GM19238 (cell line): ENCODE data around the gene SERP2.
"Not testable (repeated sequence)": the region's sequence is repeated elsewhere in the genome, so short reads cannot be mapped to it uniquely, and the experiment has no call there.

Source experiments
- DNase-seq: peaks from one replicate; pipeline ENCODE4 v3.0.0; 2011; ENCODE audit warnings: low spot score; ENCODE audit not compliant: insufficient read length

Gene SERP2

GRCh38 chr13:44373601-44374347 lies at the start of gene SERP2:
SERP2 (plus strand) TSS chr13:44373824; CDS start chr13:44374026, 202 bp downstream.
- no peak for DNase-seq

DNA sequence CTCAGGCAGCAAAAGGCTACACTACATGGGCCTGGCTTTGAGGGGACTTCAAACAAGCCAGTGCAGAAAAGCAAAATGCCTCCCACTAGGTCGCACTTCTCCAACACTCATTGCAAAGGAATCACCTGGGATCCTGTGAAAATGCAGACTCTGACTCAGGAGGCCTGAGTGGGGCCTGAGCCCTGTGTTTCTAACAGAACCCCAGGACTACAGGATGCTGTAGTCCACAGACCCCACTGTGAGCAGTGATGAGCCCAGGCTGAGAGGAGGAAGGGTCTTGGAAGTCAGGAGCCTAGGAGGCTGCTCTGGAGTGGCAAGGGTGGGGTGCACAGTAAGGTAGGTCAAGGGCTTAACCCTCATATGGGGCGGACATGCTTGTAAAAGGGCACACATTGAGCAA lies 46.7 kb upstream of the SERP2 start:
- DNase-seq, result no peak

- not testable (repeated sequence) for DNase-seq
These were observed 44.6 kb upstream of the SERP2 start for GRCh38 chr13:44329041-44329440.

DNA sequence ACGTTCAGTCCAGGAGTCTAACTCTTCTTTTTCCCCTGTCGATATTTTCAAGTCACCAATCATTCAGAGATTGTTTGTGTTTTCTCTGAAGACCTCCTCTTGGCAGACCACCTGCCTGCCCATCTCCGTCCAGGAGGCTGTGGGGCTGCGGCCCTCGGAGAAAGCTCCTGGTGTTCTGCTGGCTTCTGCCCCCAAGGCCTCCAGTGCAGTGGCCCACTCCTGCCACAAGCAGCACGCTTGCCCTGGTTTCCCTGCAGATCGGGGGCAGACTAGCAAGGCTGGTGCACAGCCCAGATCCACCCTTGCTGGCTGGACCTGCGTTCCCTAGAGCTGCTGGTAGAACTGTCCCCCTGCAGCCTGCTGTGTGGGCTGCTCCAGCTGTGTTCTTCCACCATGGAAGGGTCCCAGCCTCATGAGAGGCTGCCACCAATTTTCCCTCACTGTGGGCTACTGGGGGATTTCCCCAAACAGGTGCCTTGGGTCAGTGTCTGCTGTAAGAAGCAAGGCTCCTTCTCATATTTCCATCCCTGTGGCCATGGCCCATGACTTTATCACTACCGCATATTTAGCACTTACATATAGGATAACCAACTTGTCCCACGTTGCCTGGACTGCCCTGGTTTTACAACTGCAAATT lies 43.6 kb upstream of the SERP2 start:
- no peak for DNase-seq

- no peak for DNase-seq
These were observed 42.2 kb upstream of the SERP2 start for GRCh38 chr13:44331446-44331845.

DNA sequence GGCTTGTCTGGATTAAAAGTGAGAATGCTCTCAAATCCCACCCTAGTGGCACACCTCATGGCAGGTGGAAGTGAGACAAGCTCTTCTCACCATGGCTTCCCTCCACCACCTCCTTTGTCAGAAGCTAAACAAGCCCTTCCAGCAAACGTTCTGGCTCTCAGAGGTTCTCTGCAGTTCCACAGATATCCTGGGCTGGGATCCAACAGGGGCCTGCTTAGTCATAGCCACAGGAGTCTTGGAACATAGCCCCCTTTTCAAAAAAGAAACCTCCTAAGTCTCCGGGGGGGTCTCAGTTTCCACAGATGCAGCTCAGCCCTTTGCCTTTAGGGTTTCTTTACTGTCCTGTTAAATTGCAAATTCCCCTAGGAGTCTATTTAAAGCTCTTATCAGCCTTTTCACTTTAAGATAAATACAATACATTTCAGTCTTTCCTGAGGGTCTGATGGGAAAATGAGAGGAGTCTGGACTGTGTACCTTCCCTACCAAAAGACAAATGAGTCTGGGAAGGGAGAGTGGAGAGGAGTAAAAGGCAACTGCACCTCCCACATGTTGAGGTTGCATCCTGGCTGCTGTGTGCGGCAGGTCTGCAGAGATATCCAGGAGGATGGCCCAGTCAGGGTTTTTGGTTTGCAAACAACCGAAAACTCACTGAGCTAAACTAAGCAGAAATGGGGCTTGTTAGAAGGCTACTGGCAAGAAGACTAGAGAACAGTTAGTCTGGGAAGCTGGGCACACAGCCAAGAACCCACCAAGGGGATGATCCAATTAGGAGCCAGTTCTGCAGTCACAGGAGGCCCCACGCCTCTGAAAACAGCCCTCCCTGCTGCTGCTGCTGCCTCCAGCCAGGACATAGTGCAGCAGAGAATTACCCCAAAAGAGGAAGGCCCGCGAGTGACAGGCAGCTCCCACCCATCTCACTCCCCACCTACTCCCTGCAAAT lies 41.4 kb upstream of the SERP2 start:
- DNase-seq, result no peak

GRCh38 chr13:44333950-44334655 lies 39.5 kb upstream of the SERP2 start:
- DNase-seq, result no peak

- no peak for DNase-seq
These were observed 38.9 kb upstream of the SERP2 start for GRCh38 chr13:44334751-44335150.

DNA sequence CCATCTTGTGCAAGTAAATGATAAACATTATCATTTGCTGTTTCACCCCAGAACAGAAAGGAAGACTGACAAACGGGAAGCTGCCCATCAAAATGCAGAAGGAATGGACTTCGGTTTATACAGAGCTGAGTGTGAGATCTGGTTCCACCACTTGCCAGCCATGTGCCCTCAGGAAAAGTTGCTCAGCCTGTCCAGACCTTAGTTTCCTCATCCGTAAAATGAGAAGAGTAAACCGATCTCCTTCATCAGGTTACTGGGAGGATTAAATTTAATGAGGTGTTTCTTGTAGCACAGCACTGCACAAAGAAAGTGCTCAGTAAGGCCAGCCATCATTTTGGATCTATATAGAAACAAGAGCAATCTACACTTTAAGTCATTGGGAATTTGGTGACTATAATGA lies 36.7 kb upstream of the SERP2 start:
- no peak for DNase-seq

- no peak for DNase-seq
These were observed 36.0 kb upstream of the SERP2 start for GRCh38 chr13:44337581-44337980.

GRCh38 chr13:44340508-44340907 lies 33.1 kb upstream of the SERP2 start:
- DNase-seq, result no peak

GRCh38 chr13:44342741-44343140 lies 30.9 kb upstream of the SERP2 start:
- no peak for DNase-seq

GRCh38 chr13:44346534-44346933 lies 27.1 kb upstream of the SERP2 start:
- DNase-seq, result no peak

DNA sequence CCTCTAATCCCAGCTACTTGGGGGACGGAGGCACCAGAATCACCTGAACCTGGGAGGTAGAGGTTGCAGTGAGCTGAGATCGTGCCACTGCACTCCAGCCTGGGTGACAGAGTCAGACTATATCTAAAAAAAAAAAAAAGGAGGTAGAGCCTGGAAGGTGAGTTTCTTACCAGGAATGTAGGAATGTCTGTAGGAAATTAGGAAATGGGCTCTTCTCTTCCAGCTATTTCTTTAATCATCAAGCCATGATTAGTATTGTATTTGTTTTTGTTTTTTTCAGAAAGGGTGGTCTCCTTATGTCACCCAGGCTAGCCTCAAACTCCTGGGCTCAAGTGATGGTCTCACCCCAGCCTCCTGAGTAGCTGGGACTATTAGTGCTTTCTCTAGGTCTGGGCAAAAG lies 26.3 kb upstream of the SERP2 start:
- no peak for DNase-seq

DNA sequence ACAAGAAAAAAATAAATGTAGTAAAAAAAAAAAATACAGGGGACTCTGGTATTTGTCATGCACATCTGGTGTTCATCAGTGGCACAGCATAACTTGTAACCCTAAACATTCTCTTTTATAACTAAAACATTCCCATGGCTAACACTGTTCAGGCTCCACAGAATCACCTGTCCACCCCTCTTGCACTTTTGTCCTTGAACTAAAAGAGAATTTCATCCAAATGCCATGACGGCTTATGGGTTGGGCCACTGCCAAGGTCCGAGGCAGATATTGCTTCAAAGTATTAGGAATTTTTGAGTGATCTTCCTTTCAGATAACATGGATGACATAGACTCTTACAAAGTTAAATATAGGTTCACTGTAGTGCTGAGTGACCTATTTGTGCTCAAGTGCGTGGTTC lies 25.7 kb upstream of the SERP2 start:
- DNase-seq, result no peak

- DNase-seq, result no peak
These were observed 22.7 kb upstream of the SERP2 start for GRCh38 chr13:44350775-44351504.

DNA sequence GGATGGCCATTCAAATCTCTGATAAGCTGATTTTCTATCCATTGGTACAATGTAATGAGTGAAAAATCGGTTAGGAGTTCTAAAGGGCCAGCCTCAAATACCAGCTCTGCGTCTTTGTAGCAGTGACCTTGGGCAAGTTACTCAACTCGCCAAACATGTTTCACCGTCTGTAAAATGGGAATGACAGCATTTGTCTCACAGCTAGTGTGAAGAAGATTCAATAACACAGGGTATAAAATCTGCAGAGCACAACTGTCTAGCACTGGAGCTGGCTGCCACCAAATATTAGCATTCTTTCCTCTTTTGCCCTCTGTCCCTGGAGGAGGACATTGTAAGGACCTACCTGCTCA lies 22.1 kb upstream of the SERP2 start:
- DNase-seq, result no peak

- no peak for DNase-seq
These were observed 21.4 kb upstream of the SERP2 start for GRCh38 chr13:44352202-44352601.

DNA sequence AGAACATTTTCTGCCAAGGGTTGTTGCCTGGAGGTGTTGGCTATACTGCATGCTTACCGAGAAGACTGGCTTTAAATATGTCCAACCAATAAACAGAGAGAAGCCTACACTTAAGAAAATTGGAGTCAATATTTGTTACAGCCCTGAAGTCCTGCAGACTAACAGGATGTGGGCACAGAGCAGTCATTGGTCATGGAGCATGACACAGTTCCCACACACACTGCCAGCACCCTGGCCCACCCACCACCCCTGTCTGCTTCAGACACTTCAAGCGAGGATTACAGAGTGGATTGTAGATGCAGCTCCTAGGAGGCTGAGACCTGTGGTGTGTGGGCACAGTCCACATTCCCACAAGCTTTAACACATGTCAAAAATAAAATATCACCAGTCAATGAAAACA lies 21.0 kb upstream of the SERP2 start:
- no peak for DNase-seq

DNA sequence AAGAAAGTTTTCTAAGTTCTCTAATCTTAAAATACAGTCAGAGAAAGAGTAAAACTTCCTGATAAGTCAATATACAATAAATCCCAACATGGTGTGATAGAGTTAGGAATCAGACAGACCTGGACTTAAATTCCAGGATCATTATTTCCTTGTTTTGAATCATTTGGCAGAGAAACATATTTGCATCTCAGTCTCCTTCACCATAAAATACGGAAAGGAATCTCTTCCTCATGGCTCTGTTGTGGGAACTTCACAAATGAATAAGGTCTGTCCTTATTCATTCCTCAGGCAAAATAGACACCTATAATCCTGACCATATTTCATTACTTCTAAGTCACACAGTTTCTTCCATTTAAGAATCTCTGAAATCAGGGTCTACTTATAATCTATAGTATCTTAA lies 19.3 kb upstream of the SERP2 start:
- no peak for DNase-seq

GRCh38 chr13:44354884-44355283 lies 18.7 kb upstream of the SERP2 start:
- DNase-seq, result no peak
